HL-60 (cell line): ENCODE results near the gene CD38.

Source experiments
- DNase-seq, 2 experiments: peaks; one replicate each; pipeline ENCODE4 v3.0.0-alpha.2; 2010 to 2020; ENCODE audit warnings: low read depth in 1 of 2, low spot score in 1 of 2
- H3K27ac ChIP-seq: fragments of 250-450 bp; sonication (Bioruptor Pico); replicated peaks from 2 replicates; pipeline ENCODE4 v1.5.1; 2020; ENCODE audit warnings: mild to moderate bottlenecking, moderate library complexity
- H3K27me3 ChIP-seq: fragments of 250-450 bp; sonication (Bioruptor Pico); 2 replicates; pipeline ENCODE4 v1.5.1; 2021; ENCODE audit warnings: mild to moderate bottlenecking, moderate library complexity; ENCODE audit not compliant: insufficient read depth, poor library complexity, severe bottlenecking
- H3K4me3 ChIP-seq: replicated peaks from 2 replicates; pipeline ENCODE4 v1.5.1; 2011; ENCODE audit warnings: mild to moderate bottlenecking, control low read depth, low read length; ENCODE audit not compliant: insufficient read depth
- GABPA ChIP-seq: IDR thresholded peaks from 2 replicates; pipeline ENCODE4 v1.6.1; 2012; ENCODE audit warnings: low read depth
- POLR2AphosphoS5 ChIP-seq: IDR thresholded peaks from 2 replicates; pipeline ENCODE4 v1.6.1; 2012; ENCODE audit warnings: low read depth
- TF ChIP-seq, protein P1 (sequence below): IDR thresholded peaks from 2 replicates; pipeline ENCODE4 v1.6.1; 2012; ENCODE audit warnings: low read depth; ENCODE audit not compliant: insufficient replicate concordance

The CD38 gene

DNA sequence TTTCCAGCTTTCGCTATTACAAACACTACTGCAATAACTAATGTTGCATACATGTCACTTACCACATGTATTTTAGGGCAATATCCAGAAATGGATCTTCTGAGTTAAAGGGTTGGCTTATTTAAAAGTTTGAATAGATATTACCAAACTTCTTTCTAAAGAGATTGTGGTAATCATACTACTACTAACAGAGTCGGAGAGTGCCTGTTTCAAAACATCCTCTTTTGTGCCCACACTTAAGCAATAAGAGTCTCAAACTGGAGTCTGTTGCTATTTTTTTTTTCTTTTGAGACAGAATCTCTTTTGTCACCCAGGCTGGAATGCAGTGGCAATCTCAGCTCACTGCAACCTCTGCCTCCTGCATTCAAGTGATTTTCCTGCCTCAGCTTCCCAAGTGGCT, 124.6 kb downstream of the CD38 start:
- Histone ChIP-seq H3K4me3 (no peak overlapping the region), H3K27ac (peak overlapping the region; percentile 27; the same call in 1 of the 2 replicates), H3K27me3 (no peaks in the 10 kb centered on the region)
- peak; percentile 38 to 77 for DNase-seq
- peak; percentile 28; the same call in 1 of the 2 replicates for TF ChIP-seq POLR2AphosphoS5
- TF ChIP-seq, protein P1, sequence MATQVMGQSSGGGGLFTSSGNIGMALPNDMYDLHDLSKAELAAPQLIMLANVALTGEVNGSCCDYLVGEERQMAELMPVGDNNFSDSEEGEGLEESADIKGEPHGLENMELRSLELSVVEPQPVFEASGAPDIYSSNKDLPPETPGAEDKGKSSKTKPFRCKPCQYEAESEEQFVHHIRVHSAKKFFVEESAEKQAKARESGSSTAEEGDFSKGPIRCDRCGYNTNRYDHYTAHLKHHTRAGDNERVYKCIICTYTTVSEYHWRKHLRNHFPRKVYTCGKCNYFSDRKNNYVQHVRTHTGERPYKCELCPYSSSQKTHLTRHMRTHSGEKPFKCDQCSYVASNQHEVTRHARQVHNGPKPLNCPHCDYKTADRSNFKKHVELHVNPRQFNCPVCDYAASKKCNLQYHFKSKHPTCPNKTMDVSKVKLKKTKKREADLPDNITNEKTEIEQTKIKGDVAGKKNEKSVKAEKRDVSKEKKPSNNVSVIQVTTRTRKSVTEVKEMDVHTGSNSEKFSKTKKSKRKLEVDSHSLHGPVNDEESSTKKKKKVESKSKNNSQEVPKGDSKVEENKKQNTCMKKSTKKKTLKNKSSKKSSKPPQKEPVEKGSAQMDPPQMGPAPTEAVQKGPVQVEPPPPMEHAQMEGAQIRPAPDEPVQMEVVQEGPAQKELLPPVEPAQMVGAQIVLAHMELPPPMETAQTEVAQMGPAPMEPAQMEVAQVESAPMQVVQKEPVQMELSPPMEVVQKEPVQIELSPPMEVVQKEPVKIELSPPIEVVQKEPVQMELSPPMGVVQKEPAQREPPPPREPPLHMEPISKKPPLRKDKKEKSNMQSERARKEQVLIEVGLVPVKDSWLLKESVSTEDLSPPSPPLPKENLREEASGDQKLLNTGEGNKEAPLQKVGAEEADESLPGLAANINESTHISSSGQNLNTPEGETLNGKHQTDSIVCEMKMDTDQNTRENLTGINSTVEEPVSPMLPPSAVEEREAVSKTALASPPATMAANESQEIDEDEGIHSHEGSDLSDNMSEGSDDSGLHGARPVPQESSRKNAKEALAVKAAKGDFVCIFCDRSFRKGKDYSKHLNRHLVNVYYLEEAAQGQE: no peak
- no peak for TF ChIP-seq GABPA
